Suppressor macrophage treated with lipopolysaccharide for 1 hour (primary cell): ENCODE measurements around the gene ACAD8.

Experiments
- DNase-seq, 3 donors: peaks; one replicate each; pipeline ENCODE4 v3.0.0-alpha.2; 2020 to 2022

The ACAD8 gene

GRCh38 chr11:134292661-134293060 lies 39.3 kb downstream of the ACAD8 start:
- DNase-seq: no peak

- DNase-seq: no peak
Observed at GRCh38 chr11:134293119-134294113, 40.0 kb downstream of the ACAD8 start.

GRCh38 chr11:134294664-134295063 lies 41.3 kb downstream of the ACAD8 start:
- no peak for DNase-seq

GRCh38 chr11:134312223-134312622 lies 58.9 kb downstream of the ACAD8 start:
- DNase-seq: no peak

- DNase-seq: no peak
Observed at GRCh38 chr11:134312807-134313206, 59.4 kb downstream of the ACAD8 start.

GRCh38 chr11:134313379-134313778 lies 60.0 kb downstream of the ACAD8 start:
- no peak for DNase-seq

- no peak for DNase-seq
Observed at GRCh38 chr11:134313821-134314607, 60.6 kb downstream of the ACAD8 start.
